ENCODE measurements around the gene MELK.
"Not testable (repeated sequence)": the region's sequence is repeated elsewhere in the genome, so short reads cannot be mapped to it uniquely, and the experiment has no call there.

Gene MELK

GRCh38 chr9:36572515-36573418, at the start of gene MELK:
Gene MELK (plus strand): TSS chr9:36572895. CDS start chr9:36581682, 8,787 bp downstream.
- no peak for DNase-seq

- no peak for DNase-seq
Measured at GRCh38 chr9:36530224-36530623, 42.5 kb upstream of the MELK start.

GRCh38 chr9:36532353-36532752, 40.3 kb upstream of the MELK start:
- no peak for DNase-seq

GRCh38 chr9:36533726-36534125, 39.0 kb upstream of the MELK start:
- not testable (repeated sequence) for DNase-seq

- DNase-seq = no peak
Measured at GRCh38 chr9:36535107-36535506, 37.6 kb upstream of the MELK start.

- no peak for DNase-seq
Measured at GRCh38 chr9:36537861-36538260, 34.8 kb upstream of the MELK start.

- no peak for DNase-seq
Measured at GRCh38 chr9:36542355-36542754, 30.3 kb upstream of the MELK start.

GRCh38 chr9:36543916-36544315, 28.8 kb upstream of the MELK start:
- no peak for DNase-seq

GRCh38 chr9:36547598-36547997, 25.1 kb upstream of the MELK start:
- DNase-seq = no peak

GRCh38 chr9:36548454-36548853, 24.2 kb upstream of the MELK start:
- DNase-seq = no peak

- no peak for DNase-seq
Measured at GRCh38 chr9:36550135-36550534, 22.6 kb upstream of the MELK start.

- DNase-seq = not testable (repeated sequence)
Measured at GRCh38 chr9:36550631-36551098, 22.0 kb upstream of the MELK start.

GRCh38 chr9:36551129-36551528, 21.6 kb upstream of the MELK start:
- no peak for DNase-seq

GRCh38 chr9:36551910-36552309, 20.8 kb upstream of the MELK start:
- DNase-seq = no peak

GRCh38 chr9:36559036-36559695, 13.5 kb upstream of the MELK start:
- no peak for DNase-seq

- DNase-seq = no peak
Measured at GRCh38 chr9:36560771-36561170, 11.9 kb upstream of the MELK start.

- not testable (repeated sequence) for DNase-seq
Measured at GRCh38 chr9:36562801-36563200, 9.9 kb upstream of the MELK start.

- no peak for DNase-seq
Measured at GRCh38 chr9:36566813-36567221, 5.9 kb upstream of the MELK start.

GRCh38 chr9:36568681-36569080, 4.0 kb upstream of the MELK start:
- DNase-seq = not testable (repeated sequence)

GRCh38 chr9:36571333-36571732, 1.4 kb upstream of the MELK start:
- no peak for DNase-seq

- not testable (repeated sequence) for DNase-seq
Measured at GRCh38 chr9:36574045-36574444, 1.4 kb downstream of the MELK start.

GRCh38 chr9:36575411-36575882, 2.8 kb downstream of the MELK start:
- DNase-seq = no peak

- no peak for DNase-seq
Measured at GRCh38 chr9:36576866-36577265, 4.2 kb downstream of the MELK start.

Data from cortex of kidney (tissue), 1 donor.